ENCODE measurements around the gene C1orf167.

The C1orf167 gene

DNA sequence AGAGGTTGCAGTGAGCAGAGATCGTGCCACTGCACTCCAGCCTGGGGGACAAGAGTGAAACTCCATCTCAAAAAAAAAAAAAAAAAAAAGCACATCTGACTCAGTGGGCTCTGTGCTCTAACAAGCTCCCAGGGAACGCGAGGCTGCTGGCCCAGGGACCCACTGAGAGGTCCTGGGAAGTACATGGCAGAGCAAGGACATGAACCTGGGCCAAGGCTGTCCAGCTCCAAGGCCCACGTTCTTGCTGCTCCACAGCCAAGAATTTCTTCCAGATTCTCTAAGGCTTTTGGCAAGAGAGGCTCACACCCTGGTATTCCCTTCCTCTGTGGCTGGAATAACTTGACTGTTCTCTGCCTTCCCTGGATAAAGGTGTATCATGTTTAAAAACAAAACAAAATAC lies 41.5 kb upstream of the C1orf167 start:
- POLR2A ChIA-PET = no interaction called here
- no peak for DNase-seq (ENCODE audit: low read depth, low spot score)
- H3K4me3 ChIP-seq (ENCODE audit: low read depth, low read length) = no peak overlapping the region
- TF ChIP-seq, protein P1, sequence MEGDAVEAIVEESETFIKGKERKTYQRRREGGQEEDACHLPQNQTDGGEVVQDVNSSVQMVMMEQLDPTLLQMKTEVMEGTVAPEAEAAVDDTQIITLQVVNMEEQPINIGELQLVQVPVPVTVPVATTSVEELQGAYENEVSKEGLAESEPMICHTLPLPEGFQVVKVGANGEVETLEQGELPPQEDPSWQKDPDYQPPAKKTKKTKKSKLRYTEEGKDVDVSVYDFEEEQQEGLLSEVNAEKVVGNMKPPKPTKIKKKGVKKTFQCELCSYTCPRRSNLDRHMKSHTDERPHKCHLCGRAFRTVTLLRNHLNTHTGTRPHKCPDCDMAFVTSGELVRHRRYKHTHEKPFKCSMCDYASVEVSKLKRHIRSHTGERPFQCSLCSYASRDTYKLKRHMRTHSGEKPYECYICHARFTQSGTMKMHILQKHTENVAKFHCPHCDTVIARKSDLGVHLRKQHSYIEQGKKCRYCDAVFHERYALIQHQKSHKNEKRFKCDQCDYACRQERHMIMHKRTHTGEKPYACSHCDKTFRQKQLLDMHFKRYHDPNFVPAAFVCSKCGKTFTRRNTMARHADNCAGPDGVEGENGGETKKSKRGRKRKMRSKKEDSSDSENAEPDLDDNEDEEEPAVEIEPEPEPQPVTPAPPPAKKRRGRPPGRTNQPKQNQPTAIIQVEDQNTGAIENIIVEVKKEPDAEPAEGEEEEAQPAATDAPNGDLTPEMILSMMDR (IDR thresholded peaks at IDR 0.05; ENCODE audit: insufficient read depth, low read length, missing control alignments) = no peak
- CTCF ChIA-PET = interaction anchor here (0.9 to 6.7 kb wide), 22 partner anchors 10 to 683 kb away, joined by 3 to 95 read pairs (median 6); partner anchors contain the start of genes AGTRAP, FBXO2, FBXO44 and FBXO6

DNA sequence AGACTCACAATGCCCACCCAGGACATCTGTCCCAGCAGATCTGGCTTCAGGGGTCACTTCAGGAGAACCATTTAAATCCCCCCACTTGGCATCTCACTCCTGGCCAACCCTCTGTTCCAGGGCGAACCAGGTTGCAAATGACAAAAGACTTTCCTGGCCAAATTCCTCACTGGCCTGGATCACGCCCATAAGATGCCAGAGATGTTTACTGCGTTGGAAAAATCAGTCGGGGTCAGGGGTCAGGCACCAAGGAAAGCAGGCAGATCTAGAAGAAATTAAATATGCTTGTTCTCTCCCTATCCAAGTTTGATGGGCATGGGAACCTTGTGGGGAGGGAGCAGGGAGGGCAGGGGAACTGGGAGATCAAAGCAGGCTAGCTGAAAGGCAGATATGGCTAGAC lies 40.7 kb upstream of the C1orf167 start:
- TF ChIP-seq, protein P1 (IDR thresholded peaks at IDR 0.05; ENCODE audit: insufficient read depth, low read length, missing control alignments) = no peak
- no peak overlapping the region for H3K4me3 ChIP-seq (ENCODE audit: low read depth, low read length)
- ChIA-PET POLR2A (no interaction called here), CTCF (interaction anchor here (0.6 to 6.7 kb wide), 8 partner anchors 10 to 683 kb away, joined by 3 to 95 read pairs (median 25); partner anchors contain the start of genes AGTRAP, FBXO2 and FBXO6)
- DNase-seq (ENCODE audit: low read depth, low spot score) = no peak

DNA sequence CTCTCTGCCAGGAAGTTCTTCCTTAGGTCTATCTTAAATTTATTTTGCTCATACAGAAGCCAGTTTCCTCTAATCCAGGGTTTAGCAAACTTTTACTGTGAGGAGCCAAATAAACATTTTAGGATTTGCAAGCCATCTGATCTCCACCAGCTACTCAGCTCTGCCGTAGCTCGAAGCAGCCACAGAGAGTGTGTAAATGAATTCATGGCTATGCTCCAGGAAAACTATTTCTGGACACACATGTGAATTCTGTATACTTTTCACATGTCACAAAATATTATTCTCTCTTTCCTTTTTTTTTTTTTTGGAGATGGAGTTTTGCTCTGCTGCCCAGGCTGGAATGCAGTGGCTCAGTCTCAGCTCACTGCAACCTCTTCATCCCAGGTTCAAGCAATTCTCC lies 39.5 kb upstream of the C1orf167 start:
- ChIA-PET POLR2A (interaction anchor here (0.7 kb wide), 1 partner anchor 58 kb away, joined by 3 read pairs; the partner anchor contains the start of gene FBXO6), CTCF (interaction anchor here (1.5 to 6.7 kb wide), 6 partner anchors 8 to 685 kb away, joined by 3 to 95 read pairs (median 21); partner anchors contain the start of gene FBXO6)
- TF ChIP-seq, protein P1 (IDR thresholded peaks at IDR 0.05; ENCODE audit: insufficient read depth, low read length, missing control alignments) = no peak
- DNase-seq (ENCODE audit: low read depth, low spot score) = no peak
- H3K4me3 ChIP-seq (ENCODE audit: low read depth, low read length) = no peak overlapping the region

DNA sequence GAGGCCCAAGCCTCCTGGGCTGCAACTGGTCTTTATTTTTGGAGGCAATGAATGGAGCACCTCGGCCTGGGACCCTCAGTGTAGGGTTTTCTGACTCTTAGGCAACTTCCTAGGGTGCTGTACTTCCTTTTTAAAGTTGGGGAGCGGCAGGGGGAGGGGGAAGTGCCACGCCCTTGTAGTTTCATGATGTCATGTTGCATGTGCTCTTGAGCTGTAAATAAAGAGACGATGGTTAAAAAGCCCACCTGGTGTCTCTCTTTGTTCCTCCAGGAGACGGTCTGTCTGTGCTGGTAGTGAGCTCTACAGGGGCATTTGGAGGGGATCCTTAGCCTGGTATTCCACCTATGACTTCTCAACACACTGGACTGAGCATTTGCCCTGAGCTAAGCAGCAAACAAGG lies 36.4 kb upstream of the C1orf167 start:
- ChIA-PET CTCF (interaction anchor here (3.5 kb wide), 1 partner anchor 11 kb away, joined by 19 read pairs; no protein-coding TSS in a partner anchor), POLR2A (no interaction called here)
- TF ChIP-seq, protein P1 (IDR thresholded peaks at IDR 0.05; ENCODE audit: insufficient read depth, low read length, missing control alignments) = no peak
- no peak for DNase-seq (ENCODE audit: low read depth, low spot score)
- no peak overlapping the region for H3K4me3 ChIP-seq (ENCODE audit: low read depth, low read length)

DNA sequence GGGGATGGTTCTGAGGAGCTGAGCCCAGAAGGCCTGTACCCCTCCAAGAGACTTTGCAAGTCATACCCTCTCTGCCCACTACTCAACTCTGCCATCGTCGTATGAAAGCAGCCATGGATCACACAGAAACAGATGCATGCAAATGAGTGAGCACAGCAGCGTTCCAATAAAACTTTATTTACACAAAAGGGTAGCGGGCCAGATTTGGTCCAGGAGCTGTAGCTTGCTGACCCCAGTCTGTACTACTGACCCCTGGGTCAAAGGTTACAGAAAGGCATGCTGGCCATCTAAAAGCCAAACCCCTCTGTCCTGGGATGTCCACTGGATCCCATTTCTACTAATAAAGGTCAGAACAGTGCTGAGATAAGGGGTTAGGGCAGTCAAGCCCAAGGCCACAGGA lies 34.9 kb upstream of the C1orf167 start:
- no peak for DNase-seq (ENCODE audit: low read depth, low spot score)
- POLR2A ChIA-PET = no interaction called here

DNA sequence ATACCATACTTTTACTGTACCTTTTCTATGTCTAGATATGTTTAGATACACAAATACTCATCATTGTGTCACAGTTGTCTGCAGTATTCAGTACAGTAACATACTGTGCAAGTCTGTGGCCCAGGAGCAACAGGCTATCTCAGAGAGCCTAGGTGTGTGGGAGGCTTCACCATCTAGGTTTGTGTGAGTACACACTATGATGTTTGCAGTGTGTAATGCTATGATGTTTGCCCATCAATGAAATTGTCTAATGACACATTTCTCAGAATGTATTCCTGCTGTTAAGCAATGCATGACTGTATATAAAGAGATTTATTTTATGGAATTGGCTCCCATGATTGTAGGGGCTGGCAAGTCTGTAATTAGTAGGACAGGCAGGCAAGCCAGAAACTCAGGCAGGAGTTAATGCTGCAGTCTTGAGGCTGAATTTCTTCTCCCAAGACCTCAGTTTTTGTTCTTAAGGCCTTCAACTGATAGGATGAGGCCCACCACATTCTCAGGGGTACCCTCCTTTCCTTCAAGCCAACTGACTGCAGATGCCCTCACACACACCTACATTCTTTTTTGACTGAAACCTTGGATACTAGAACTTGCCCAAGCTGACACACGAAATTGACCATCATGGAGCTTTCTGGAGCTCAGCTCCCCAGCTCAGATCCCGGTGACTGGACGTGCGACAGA lies 33.7 kb upstream of the C1orf167 start:
- POLR2A ChIA-PET = no interaction called here
- CTCF ChIA-PET = no interaction called here
- H3K4me3 ChIP-seq (ENCODE audit: low read depth, low read length) = no peak overlapping the region
- no peak for DNase-seq (ENCODE audit: low read depth, low spot score)
- TF ChIP-seq, protein P1 (IDR thresholded peaks at IDR 0.05; ENCODE audit: insufficient read depth, low read length, missing control alignments) = no peak

More for the DNA sequence above, 34.9 kb upstream of the C1orf167 start:
- CTCF ChIA-PET = interaction anchor here (0.6 kb wide), 1 partner anchor 49 kb away, joined by 3 read pairs; no protein-coding TSS in a partner anchor
- H3K4me3 ChIP-seq (ENCODE audit: low read depth, low read length) = no peak overlapping the region
- TF ChIP-seq, protein P1 (IDR thresholded peaks at IDR 0.05; ENCODE audit: insufficient read depth, low read length, missing control alignments) = no peak

Measured in AG04449 (cell line).